HepG2 (cell line): ENCODE measurements around the gene PNLIPRP2. TPM values are rescaled to one million over a fixed set of nuclear protein-coding genes. Genes with fewer than 3 reads are reported as not detected.

ENCODE experiments used
- ATAC-seq: fragments of 200-7000 bp; cut with Tn5 transposase; 3 replicates; pipeline ENCODE4 v1.9.1; 2020; ENCODE audit warnings: mild to moderate bottlenecking, moderate library complexity
- BruUV-seq: library from RNA; stranded (reverse); fragments of 400-500 nt; replicated peaks from 2 replicates; lab custom pipeline; 2021; lab: Mats Ljungman, UMichigan
- CTCF ChIA-PET: fragments of 300-600 bp; formaldehyde crosslinking; extraction: SDS; loops from one replicate; lab custom pipeline; 2021; ENCODE audit warnings: low total read pairs, inconsistent platforms, low intra/inter-chr PET ratio; lab: Yijun Ruan, JAX
- POLR2A ChIA-PET: fragments of 350-600 bp; sonication (Branson Sonifier 250); formaldehyde crosslinking; loops from one replicate; lab custom pipeline; 2020; ENCODE audit warnings: antibody characterized with exemption, inconsistent platforms; lab: Yijun Ruan, JAX
- DNase-seq: peaks from one replicate; pipeline ENCODE4 v3.0.0-alpha.2; 2015; ENCODE audit warnings: low spot score
- FAIRE-seq: peaks from 3 replicates; lab custom pipeline; 2011; peaks lifted over from hg19 to GRCh38; lab: Jason Lieb, UNC
- H2AFZ ChIP-seq: one replicate; pipeline ENCODE4 v1.6.1; 2011; ENCODE audit warnings: low read length, inconsistent platforms
- H3K27ac ChIP-seq: fragments of 300-600 bp; 3 replicates; pipeline ENCODE4 v1.8.0; 2011; ENCODE audit warnings: mixed run types, mild to moderate bottlenecking, mixed read lengths, low read length, inconsistent platforms; ENCODE audit not compliant: insufficient read depth; ENCODE audit errors: extremely low read length
- H3K27me3 ChIP-seq, 2 experiments: fragments of 200-600 bp in 1 of 2; 2 replicates in 1 of 2; 3 replicates in 1 of 2; pipeline versions ENCODE4 v1.6.0 to v1.8.0; 2011; ENCODE audit warnings: low read length in 2 of 2, mild to moderate bottlenecking in 2 of 2, moderate library complexity in 2 of 2, inconsistent platforms in 1 of 2; ENCODE audit not compliant: insufficient read depth in 2 of 2, control insufficient read depth in 1 of 2
- H3K36me3 ChIP-seq, 2 experiments: fragments of 200-600 bp in 1 of 2; replicated peaks in 1 of 2; 2 replicates in 1 of 2; 3 replicates in 1 of 2; pipeline versions ENCODE4 v1.5.1 to v1.8.0; 2011; ENCODE audit warnings: low read length in 2 of 2, inconsistent platforms in 1 of 2; ENCODE audit not compliant: insufficient read depth in 2 of 2, control insufficient read depth in 1 of 2
- H3K4me1 ChIP-seq: 2 replicates; pipeline ENCODE4 v1.5.1; 2012; ENCODE audit warnings: low read length, inconsistent platforms; ENCODE audit not compliant: insufficient read depth
- H3K4me2 ChIP-seq: 2 replicates; pipeline ENCODE4 v1.6.0; 2011; ENCODE audit warnings: low read depth, low read length, inconsistent platforms
- H3K4me3 ChIP-seq, 3 experiments: fragments of 200-600 bp in 1 of 3; sonication (generic), shearing (Covaris generic) in 1 of 3; replicated peaks in 1 of 3; 2 replicates each; pipeline ENCODE4 v1.5.1; 2011 to 2016; ENCODE audit warnings: low read length in 3 of 3, inconsistent platforms in 2 of 3, low read depth in 2 of 3, mild to moderate bottlenecking in 2 of 3, control low read depth in 1 of 3, mixed read lengths in 1 of 3; ENCODE audit not compliant: insufficient read depth in 1 of 3
- H3K79me2 ChIP-seq: one replicate; pipeline ENCODE4 v1.6.1; 2011; ENCODE audit warnings: low read length, inconsistent platforms; ENCODE audit not compliant: insufficient read depth
- H3K9ac ChIP-seq: 2 replicates; pipeline ENCODE4 v1.6.0; 2011; ENCODE audit warnings: mild to moderate bottlenecking, low read depth, low read length, inconsistent platforms; ENCODE audit not compliant: insufficient read depth
- H3K9me3 ChIP-seq: 2 replicates; pipeline ENCODE4 v1.5.1; 2012; ENCODE audit warnings: mild to moderate bottlenecking, low read length
- H4K20me1 ChIP-seq: 2 replicates; pipeline ENCODE4 v1.6.0; 2011; ENCODE audit warnings: inconsistent platforms, mild to moderate bottlenecking, low read length, moderate library complexity; ENCODE audit not compliant: insufficient read depth
- RBAK ChIP-seq: sonication (generic); formaldehyde crosslinking; IDR thresholded peaks from 2 replicates; pipeline ENCODE4 v1.5.1; 2020; ENCODE audit warnings: mild to moderate bottlenecking, missing genetic modification reagents
- ZBTB42 ChIP-seq: sonication (generic); formaldehyde crosslinking; IDR thresholded peaks from 2 replicates; pipeline ENCODE4 v1.5.0; 2020; ENCODE audit warnings: mild to moderate bottlenecking, missing genetic modification reagents
- ZXDC ChIP-seq: sonication (generic); formaldehyde crosslinking; IDR thresholded peaks from 2 replicates; pipeline ENCODE4 v1.5.0; 2020; ENCODE audit warnings: mild to moderate bottlenecking, missing genetic modification reagents
- WGBS: methylation state at CpG from one replicate; pipeline ENCODE4 v1.1.6; 2017; ENCODE audit warnings: low lambda C conversion rate; 5-methylcytosine and 5-hydroxymethylcytosine counted together
- in situ Hi-C: cut with HindIII; loops from 2 replicates; pipeline ENCODE4 v1.10.0; 2017; ENCODE audit warnings: low pct_unique_long_range_greater_than_20kb; ENCODE audit not compliant: extremely low pct_ligation_motif_present
- intact Hi-C: fragments of 100-400 bp; cut with micrococcal nuclease; formaldehyde crosslinking; loops from one replicate; pipeline ENCODE4 v1.10.0; 2022; ENCODE audit not compliant: unreplicated experiment
- polyA plus RNA-seq, 8 experiments: library from polyadenylated mRNA; depleted of rRNA in 3 of 8; stranded (reverse) in 7 of 8; unstranded in 1 of 8; fragments of >200 nt; fragmentation: Illumina TruSeq in 4 of 8; extraction: Trizol in 4 of 8; gene quantifications; 2 replicates each; pipeline versions ENCODE4 v1.2.1 to v1.2.3, GENCODE V29; 2011 to 2016; ENCODE audit warnings: low read depth in 4 of 8, missing spikeins in 1 of 8, mixed read lengths in 1 of 8; ENCODE audit not compliant: insufficient read depth in 1 of 8
- total RNA-seq, 5 experiments: library from RNA; depleted of rRNA; stranded (reverse); fragments of >200 nt; fragmentation: Illumina TruSeq; extraction: Trizol; gene quantifications; 2 replicates each; pipeline ENCODE4 v1.2.3, GENCODE V29; 2016; ENCODE audit warnings: low read depth in 1 of 5
- TF ChIP-seq, protein P1 (sequence below): sonication (generic); formaldehyde crosslinking; IDR thresholded peaks from 2 replicates; pipeline ENCODE4 v1.8.1; 2023; ENCODE audit warnings: missing genetic modification reagents, mild to moderate bottlenecking, borderline replicate concordance

Gene PNLIPRP2
- total and polyA plus RNA-seq, 2 of the 13 experiments (the other 11 are each of a cell fraction or from before 2014, with no cell fraction given) = 0.21 to 0.97 TPM

GRCh38 chr10:116587878-116588591 is 32.7 kb upstream of the PNLIPRP2 start (continued):
- TF ChIP-seq ZXDC (CRISPR knock-in tag) = no peak
- TF ChIP-seq, protein P1, sequence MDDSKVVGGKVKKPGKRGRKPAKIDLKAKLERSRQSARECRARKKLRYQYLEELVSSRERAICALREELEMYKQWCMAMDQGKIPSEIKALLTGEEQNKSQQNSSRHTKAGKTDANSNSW = no peak

DNA sequence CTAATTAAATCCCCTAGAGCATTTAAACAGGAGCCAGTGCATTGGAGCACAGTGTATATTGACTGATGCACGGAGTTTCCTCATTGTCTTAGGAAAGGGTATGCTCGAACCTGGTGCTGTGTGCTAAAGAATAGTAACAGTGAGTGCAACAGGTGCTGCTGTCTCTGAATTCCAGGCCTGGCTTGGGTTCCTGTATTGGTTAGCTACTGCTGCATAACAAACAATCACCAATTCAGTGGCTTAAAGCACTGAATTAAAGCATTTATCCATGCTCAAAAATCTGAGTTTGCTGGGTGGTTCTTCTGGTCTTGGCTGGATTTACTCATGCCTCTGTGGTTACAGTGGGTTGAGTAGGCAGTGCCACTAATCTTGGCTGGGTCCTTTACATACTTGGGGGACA is 31.8 kb upstream of the PNLIPRP2 start:
- Histone ChIP-seq H3K79me2 (no peaks in the 10 kb centered on the region), H3K27me3 (peaks cover 2 to 16% of the 10 kb centered on the region in 2 experiments; a peak in 2 of 5 replicates), H3K27ac (no peak overlapping the region), H3K4me2 (no peak overlapping the region), H2AFZ (no peak overlapping the region), H4K20me1 (no peaks in the 10 kb centered on the region; the same call in 1 of the 2 replicates), H3K4me3 (no peak overlapping the region), H3K36me3 (no peaks in the 10 kb centered on the region), H3K4me1 (no peaks in the 10 kb centered on the region), H3K9ac (no peak overlapping the region), H3K9me3 (no peaks in the 10 kb centered on the region)
- ChIA-PET CTCF (no interaction called here), POLR2A (no interaction called here)
- FAIRE-seq (no peak), DNase-seq (no peak), ATAC-seq (no peak)
- in situ Hi-C loops (no loop called here), intact Hi-C loops (no loop called here)
- TF ChIP-seq RBAK (CRISPR knock-in tag) = 0 out of 2 replicates have a peak, but pooled peaks have one; percentile 69
- TF ChIP-seq ZBTB42 (CRISPR knock-in tag) = no peak
- BruUV-seq = no TSS peak
- WGBS = 0% methylated on average over 2 of the region's 2 CpGs
